Upper lobe of left lung (tissue), 4 donors: ENCODE results near the gene ZNF493.

Experiments used
- EP300 ChIP-seq, 4 donors: sonication (generic); formaldehyde crosslinking; IDR thresholded peaks; one replicate each; pipeline ENCODE4 v1.5.1; 2017; ENCODE audit warnings: antibody characterized with exemption in 4 of 4, control low read depth in 2 of 4
- POLR2AphosphoS5 ChIP-seq, 2 donors: sonication (generic); formaldehyde crosslinking; IDR thresholded peaks; one replicate each; pipeline ENCODE4 v1.5.1; 2017; ENCODE audit warnings: antibody characterized with exemption in 2 of 2
- TF ChIP-seq, protein P1 (sequence below), 6 experiments: fragments of 450-650 bp in 4 of 6; fragments of 200-600 bp in 2 of 6; sonication (generic) in 2 of 6; IDR thresholded peaks; one replicate each; pipeline ENCODE4 v1.5.1; 2016 to 2019; ENCODE audit warnings: antibody characterized with exemption in 6 of 6

GRCh38 chr19:21422244-21422643, 25.3 kb downstream of the ZNF493 start:
- TF ChIP-seq, protein P1, sequence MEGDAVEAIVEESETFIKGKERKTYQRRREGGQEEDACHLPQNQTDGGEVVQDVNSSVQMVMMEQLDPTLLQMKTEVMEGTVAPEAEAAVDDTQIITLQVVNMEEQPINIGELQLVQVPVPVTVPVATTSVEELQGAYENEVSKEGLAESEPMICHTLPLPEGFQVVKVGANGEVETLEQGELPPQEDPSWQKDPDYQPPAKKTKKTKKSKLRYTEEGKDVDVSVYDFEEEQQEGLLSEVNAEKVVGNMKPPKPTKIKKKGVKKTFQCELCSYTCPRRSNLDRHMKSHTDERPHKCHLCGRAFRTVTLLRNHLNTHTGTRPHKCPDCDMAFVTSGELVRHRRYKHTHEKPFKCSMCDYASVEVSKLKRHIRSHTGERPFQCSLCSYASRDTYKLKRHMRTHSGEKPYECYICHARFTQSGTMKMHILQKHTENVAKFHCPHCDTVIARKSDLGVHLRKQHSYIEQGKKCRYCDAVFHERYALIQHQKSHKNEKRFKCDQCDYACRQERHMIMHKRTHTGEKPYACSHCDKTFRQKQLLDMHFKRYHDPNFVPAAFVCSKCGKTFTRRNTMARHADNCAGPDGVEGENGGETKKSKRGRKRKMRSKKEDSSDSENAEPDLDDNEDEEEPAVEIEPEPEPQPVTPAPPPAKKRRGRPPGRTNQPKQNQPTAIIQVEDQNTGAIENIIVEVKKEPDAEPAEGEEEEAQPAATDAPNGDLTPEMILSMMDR (IDR thresholded peaks at IDR 0.05) = no peak
- TF ChIP-seq POLR2AphosphoS5 (IDR thresholded peaks at IDR 0.05) (no peak), EP300 (IDR thresholded peaks at IDR 0.05) (no peak)
